T-helper 1 cell treated with Interleukin-12 subunit alpha and Interleukin-12 subunit beta and Interleukin-4 antibody, amounts not matched to agents 30 ng/mL and 1 ng/mL, for 36 hours (primary cell): ENCODE data around the gene CEP55. TPM values are rescaled to one million over a fixed set of nuclear protein-coding genes. Genes with fewer than 3 reads are reported as not detected.
"Not testable (repeated sequence)": the region's sequence is repeated elsewhere in the genome, so short reads cannot be mapped to it uniquely, and the experiment has no call there.

ENCODE experiments used
- intact Hi-C: fragments of 100-400 bp; cut with micrococcal nuclease; formaldehyde crosslinking; loops from one replicate; pipeline ENCODE4 v1.15.1; 2024
- total RNA-seq: library from RNA; stranded (reverse); gene quantifications from 2 replicates; pipeline ENCODE4 v1.2.3, GENCODE V29; 2022

Gene CEP55
- 47.8 and 49.4 TPM in 2 replicates for total RNA-seq

- intact Hi-C loops, result loop anchor here (1.0 to 10.0 kb wide), 12 partner anchors 14 to 1699 kb away; partner anchors contain the start of genes CPEB3, EXOC6, FRA10AC1 and HELLS
These were observed at the start of gene CEP55 for GRCh38 chr10:93496322-93497041. Gene CEP55 (plus strand): TSS chr10:93496612. CDS start chr10:93500052, 3,440 bp downstream.

GRCh38 chr10:93447019-93447418 is 49.4 kb upstream of the CEP55 start:
- intact Hi-C loops, result no loop called here

DNA sequence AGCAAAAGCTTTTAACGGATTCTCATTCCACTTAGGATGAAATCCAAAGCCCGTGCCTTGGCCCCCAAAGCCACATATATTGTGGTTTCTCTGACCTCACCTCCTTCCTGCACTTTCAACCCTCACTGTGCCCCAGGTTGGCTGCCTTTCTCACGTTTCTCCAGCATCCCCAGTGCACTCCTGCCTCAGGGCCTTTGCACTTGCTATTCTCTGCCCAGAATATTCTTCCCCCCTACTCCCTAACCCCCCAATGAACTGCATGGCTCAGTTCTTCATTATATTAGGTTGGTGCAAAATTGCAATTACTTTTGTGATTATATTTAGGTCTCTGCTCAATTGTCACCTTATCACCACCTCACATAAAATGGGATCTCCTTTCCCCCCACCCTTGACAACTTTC is 48.4 kb upstream of the CEP55 start:
- intact Hi-C loops, result no loop called here

DNA sequence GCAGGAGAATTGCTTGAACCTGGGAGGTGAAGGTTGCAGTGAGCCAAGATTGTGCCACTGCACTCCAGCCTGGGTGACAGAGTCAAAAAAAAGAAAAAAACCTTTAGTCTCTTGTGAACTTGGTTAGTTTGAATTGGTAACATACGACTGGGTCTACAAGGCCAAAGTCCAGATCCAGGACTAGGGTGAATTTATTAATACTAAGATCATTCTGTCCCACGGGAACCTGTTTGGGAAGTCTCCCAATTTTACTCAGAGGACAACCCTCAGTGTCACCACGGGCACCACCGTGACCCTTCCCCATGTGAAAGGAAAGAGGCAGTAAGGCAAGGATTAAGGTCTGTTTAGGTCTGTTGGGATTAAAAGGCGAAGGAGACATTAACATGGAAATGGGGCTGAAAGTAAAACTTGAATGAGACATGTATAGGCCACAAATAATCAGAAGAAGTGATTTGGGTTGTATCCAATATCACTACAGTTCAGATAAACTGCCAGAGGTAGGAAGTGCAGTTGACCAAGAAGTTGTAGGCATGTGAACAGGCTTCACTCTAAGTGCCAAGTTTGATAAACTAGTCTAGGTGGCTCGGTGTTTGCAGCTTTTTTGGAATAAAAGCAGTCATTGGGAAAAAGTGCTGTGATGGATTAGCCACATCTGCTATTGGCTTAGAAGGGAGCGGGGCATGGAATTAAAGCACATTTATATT is 45.0 kb upstream of the CEP55 start:
- intact Hi-C loops, result no loop called here

- intact Hi-C loops, result no loop called here
These were observed 44.3 kb upstream of the CEP55 start for GRCh38 chr10:93452143-93452542.

- intact Hi-C loops, result no loop called here
These were observed 42.3 kb upstream of the CEP55 start for GRCh38 chr10:93454146-93454545.

- intact Hi-C loops, result no loop called here
These were observed 41.7 kb upstream of the CEP55 start for GRCh38 chr10:93454736-93455135.

- intact Hi-C loops, result no loop called here
These were observed 39.9 kb upstream of the CEP55 start for GRCh38 chr10:93456480-93456879.

DNA sequence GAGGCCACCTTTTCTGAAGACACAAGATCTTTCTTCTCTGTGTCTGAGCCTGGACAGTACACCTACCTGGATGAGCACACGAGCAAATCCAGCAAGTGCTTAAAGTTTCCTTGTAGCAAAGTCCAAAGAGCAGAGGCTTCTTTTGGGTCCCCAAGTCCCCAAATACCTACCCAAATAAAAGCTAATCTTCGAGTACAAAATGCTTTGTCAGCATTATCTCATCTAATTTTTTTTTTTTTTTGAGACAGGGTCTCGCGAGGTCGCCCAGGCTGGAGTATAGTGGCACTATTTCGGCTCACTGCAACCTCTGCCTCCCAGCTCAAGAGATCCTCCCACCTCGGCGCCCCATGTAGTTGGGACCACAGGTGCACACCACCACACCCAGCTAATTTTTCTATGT is 38.9 kb upstream of the CEP55 start:
- intact Hi-C loops, result no loop called here

DNA sequence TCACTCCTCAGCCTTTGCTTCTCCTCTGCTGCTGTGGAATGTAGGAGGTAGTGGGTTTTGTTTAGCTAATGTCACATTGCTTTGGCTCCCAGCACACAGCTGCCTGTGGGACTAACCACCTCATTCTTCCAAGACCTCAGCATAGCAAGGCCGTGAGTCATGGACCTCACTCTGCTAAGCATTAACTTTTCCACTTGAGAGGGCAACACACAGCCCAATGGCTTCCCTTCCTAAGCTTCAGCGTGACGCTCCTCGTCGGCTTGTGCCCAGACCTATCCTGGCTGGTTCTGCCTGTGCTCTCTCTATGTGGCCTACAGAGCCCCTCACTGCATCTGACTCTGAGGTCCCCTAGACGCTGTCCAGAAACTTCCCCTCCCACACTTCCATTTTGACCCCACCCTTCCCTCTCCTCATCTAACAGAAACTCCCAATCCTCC is 37.6 kb upstream of the CEP55 start:
- intact Hi-C loops, result no loop called here

- intact Hi-C loops, result no loop called here
These were observed 36.9 kb upstream of the CEP55 start for GRCh38 chr10:93459466-93459865.

GRCh38 chr10:93461109-93461806 is 35.2 kb upstream of the CEP55 start:
- intact Hi-C loops, result no loop called here

GRCh38 chr10:93461807-93462178 is 34.6 kb upstream of the CEP55 start:
- intact Hi-C loops, result no loop called here

- intact Hi-C loops, result no loop called here
These were observed 34.0 kb upstream of the CEP55 start for GRCh38 chr10:93462371-93462770.

DNA sequence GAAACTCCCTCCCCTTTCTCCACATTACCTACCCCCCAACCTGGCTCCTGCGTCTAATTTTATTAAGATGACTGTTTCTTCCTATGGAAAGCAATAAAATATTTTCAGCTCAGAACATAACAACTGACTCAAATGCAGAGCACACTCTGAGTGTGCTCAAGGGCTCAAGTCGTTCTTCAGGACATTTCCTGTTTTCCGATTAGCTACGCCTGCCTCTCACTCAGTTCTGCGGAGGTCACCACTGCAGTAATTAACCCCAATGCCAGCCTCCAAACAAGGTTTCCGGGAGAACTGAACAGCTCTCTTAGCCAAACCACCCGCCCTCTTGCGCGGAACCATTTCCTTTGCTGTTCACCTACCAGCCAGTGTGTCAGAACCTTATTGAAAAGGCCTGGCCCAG is 33.5 kb upstream of the CEP55 start:
- intact Hi-C loops, result no loop called here

DNA sequence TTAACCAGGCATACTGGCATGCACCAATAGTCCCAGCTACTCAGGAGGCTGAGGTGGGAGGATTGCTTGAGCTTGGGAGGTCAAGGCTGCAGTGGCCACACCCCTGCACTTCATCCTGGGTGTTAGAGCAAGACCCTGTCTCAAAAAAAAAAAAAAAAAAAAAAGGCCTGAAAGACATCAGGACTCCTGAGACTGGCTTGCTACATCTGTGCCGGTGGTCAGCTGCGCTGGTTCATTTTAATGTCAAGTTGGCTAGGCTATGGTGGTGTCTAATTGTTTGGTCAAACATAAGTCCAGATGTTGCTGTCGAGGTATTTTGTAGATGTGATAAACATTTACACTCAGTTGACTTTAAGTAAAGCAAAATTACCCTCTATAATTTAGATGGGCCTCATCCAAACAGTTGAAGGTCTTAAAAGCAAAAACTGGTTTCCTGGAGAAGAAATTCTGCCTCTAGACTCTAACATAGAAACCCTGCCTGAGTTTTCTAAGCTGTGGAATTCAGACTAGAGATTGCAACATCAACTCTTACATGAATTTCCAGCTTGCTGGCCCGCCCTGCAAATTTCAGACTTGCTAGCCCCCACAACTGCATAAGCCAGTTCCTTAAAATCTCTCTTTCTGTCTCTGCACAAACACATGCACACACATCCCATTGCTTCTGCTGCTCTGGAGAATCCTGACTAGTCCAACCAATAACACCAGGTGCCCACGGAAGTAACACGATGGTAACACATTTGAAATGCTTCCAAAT is 32.5 kb upstream of the CEP55 start:
- intact Hi-C loops, result no loop called here

DNA sequence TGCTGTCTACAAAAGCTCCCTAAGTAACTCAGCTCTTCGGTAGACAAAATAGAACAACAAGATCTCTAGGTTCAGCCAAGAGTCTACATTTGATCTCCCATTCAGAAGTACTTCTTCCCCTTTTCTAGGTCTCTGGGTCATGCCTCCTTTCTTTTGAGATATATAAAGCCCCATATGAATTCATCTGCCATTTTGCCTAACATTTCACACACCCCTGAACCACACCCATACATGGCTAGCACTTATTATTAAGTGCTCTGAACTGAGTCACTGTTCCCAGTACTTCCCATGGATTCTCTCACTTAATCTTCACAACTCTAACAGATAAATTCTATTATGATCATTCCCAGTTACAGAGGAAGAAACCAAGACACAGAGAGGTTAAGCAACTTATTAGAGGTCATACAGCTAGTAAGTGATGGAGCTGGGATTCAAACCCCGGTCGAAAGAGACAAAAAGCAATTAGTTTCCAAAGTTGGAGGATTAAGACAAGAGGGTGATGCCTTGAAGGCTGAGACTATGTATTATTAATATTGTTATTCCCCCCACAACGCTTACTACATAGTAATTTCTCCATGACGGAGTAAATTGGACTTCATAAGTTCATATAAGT is 31.5 kb upstream of the CEP55 start:
- intact Hi-C loops, result no loop called here

DNA sequence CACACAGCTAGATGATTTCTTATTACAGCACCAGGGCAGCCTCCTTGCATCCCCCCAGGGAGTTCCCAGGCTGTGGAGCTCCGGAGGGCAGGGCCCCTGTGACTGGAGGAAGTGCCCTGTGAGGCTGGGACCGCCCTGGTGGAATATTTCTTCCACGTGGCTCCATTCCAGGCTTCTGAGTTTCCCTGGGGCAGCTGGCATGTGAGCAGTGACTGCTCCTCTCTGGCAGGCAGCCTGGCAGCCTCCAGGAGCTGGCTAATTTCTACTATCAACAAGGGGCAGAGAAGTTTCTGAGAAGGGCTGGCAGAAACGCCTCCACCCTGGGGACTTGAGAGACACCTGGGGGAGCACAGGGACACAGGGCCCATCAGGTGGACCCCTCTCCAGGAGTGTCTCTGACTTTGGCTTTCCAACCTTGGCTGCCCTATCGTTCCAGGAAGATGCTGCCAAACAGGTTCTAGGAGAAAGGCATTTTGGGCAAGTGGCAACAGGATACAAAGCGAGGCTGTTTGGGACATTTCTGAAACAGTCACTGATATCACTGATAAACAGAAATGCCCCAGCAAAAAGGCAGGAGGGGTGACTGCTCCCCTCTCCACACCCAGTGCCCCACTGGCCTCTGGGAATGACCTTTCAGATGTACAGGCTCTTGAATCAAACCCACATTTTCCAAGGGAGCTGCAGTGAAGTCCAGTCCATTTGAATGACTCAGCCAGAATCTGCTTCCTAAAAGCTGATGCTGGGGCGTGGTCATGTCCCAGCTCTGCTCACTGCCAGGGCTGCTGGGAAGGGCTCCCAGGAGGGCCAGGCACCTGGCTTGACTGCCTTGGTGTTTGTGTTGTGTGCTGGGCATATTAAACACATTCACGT is 30.4 kb upstream of the CEP55 start:
- intact Hi-C loops, result no loop called here

DNA sequence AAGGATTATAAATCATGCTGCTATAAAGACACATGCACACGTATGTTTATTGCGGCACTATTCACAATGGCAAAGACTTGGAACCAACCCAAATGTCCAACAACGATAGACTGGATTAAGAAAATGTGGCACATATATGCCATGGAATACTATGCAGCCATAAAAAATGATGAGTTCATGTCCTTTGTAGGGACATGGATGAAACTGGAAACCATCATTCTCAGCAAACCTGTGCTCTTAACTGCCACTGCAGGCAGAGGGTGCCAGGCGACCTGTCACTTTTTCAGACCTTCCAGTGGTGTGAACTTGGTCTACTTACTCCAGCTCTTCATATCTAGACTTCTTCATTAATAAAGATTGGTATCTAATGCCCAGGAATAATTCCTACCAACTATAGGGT is 28.8 kb upstream of the CEP55 start:
- intact Hi-C loops, result not testable (repeated sequence)
